Activated CD4-positive, alpha-beta T cell treated with anti-CD3 and anti-CD28 coated beads, Interleukin-2, amount 10 ng/mL, durations not matched to agents 7 days and 5 days (primary cell): ENCODE results near the gene SH3GL3. TPM values are rescaled to one million over a fixed set of nuclear protein-coding genes. Genes with fewer than 3 reads are reported as not detected.

ENCODE experiments used
- CTCF ChIA-PET: fragments of 350-600 bp; sonication (Branson Sonifier 250); formaldehyde crosslinking; loops from one replicate; lab custom pipeline; 2021; ENCODE audit warnings: antibody characterized with exemption; lab: Charles Lee
- POLR2A ChIA-PET: fragments of 350-600 bp; sonication (Branson Sonifier 250); formaldehyde crosslinking; loops from one replicate; lab custom pipeline; 2021; ENCODE audit warnings: antibody characterized with exemption; lab: Charles Lee
- DNase-seq: peaks from one replicate; pipeline ENCODE4 v3.0.0-alpha.2; 2020
- H3K27ac Mint-ChIP-seq: one replicate; pipeline ENCODE4 v1.8.0; 2021; ENCODE audit warnings: mild to moderate bottlenecking, moderate library complexity, mixed read lengths
- H3K27me3 Mint-ChIP-seq: one replicate; pipeline ENCODE4 v1.8.0; 2021; ENCODE audit warnings: mixed read lengths
- H3K36me3 Mint-ChIP-seq: one replicate; pipeline ENCODE4 v1.8.0; 2021; ENCODE audit warnings: low read depth, mixed read lengths
- H3K4me1 Mint-ChIP-seq: one replicate; pipeline ENCODE4 v1.8.0; 2021; ENCODE audit warnings: mixed read lengths
- H3K4me3 Mint-ChIP-seq: one replicate; pipeline ENCODE4 v1.8.0; 2021; ENCODE audit warnings: mild to moderate bottlenecking, moderate library complexity, mixed read lengths
- H3K9me3 Mint-ChIP-seq: one replicate; pipeline ENCODE4 v1.8.0; 2021; ENCODE audit warnings: mixed read lengths
- total RNA-seq, 2 experiments: library from RNA; stranded (reverse); gene quantifications; one replicate each; pipeline ENCODE4 v1.2.3, GENCODE V29; 2021

Gene SH3GL3
- total RNA-seq, 2 experiments from 2014 or later, result not detected

DNA sequence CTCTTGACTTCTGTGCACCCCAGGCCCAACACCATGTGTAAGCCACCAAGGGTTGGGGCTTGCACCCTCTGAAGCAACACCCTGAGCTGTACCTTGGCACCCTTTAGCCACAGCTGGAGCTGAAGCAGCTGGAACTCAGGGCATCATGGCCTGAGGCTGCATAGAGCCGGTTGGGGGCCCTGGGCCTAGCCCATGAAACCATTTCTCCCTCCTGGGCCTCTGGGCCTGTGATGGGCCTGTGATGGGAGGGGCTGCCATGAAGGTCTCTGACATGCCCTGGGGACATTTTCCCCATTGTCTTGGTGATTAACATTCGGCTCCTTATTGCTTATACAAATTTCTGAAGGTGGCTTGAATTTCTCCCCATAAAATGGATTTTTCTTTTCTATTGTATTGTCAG lies 184.4 kb downstream of the SH3GL3 start:
- H3K36me3 Mint-ChIP-seq, result no peaks in the 10 kb centered on the region
- ChIA-PET CTCF (no interaction called here), POLR2A (no interaction called here)
- H3K9me3 Mint-ChIP-seq, result peaks cover 9% of the 10 kb centered on the region
- no peak for DNase-seq
- H3K27me3 Mint-ChIP-seq, result no peaks in the 10 kb centered on the region
- H3K27ac Mint-ChIP-seq, result no peak overlapping the region
- no peaks in the 10 kb centered on the region for H3K4me1 Mint-ChIP-seq
- H3K4me3 Mint-ChIP-seq, result no peak overlapping the region

DNA sequence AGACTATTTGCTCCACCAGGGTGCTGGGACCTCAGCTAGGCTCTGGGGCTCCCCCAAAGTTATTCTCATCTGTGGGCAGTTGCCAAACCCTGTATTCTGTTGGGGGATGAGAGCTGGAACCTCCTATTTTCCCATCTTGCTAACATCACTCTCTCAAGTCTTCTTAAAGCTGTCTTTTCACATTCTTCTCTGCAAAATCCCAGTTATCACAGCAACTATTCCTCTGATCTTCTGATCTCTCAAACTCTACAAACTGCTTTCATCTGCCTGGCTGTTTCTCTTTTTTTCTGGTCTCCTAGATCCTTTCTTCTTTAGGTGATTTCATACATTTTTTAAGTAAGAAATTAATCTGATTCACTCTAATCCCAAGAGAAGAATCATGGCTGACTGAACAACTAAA lies 196.1 kb downstream of the SH3GL3 start:
- Mint-ChIP-seq H3K4me3 (no peak overlapping the region), H3K4me1 (no peaks in the 10 kb centered on the region), H3K9me3 (peaks cover 5% of the 10 kb centered on the region), H3K27ac (no peak overlapping the region), H3K36me3 (no peaks in the 10 kb centered on the region), H3K27me3 (no peaks in the 10 kb centered on the region)
- ChIA-PET POLR2A (no interaction called here), CTCF (interaction anchor here (1.2 kb wide), 1 partner anchor 22 kb away, joined by 3 read pairs; no protein-coding TSS in a partner anchor)
- no peak for DNase-seq

- Mint-ChIP-seq H3K27me3 (no peaks in the 10 kb centered on the region), H3K36me3 (no peaks in the 10 kb centered on the region), H3K27ac (no peak overlapping the region), H3K9me3 (peaks cover 5% of the 10 kb centered on the region), H3K4me3 (no peak overlapping the region), H3K4me1 (no peaks in the 10 kb centered on the region)
- no peak for DNase-seq
- POLR2A ChIA-PET, result no interaction called here
- CTCF ChIA-PET, result no interaction called here
Observed at GRCh38 chr15:83644439-83644838, 197.3 kb downstream of the SH3GL3 start.

- CTCF ChIA-PET, result no interaction called here
- no peak for DNase-seq
- H3K27me3 Mint-ChIP-seq, result peaks cover 27% of the 10 kb centered on the region
Observed at GRCh38 chr15:83650831-83651230, 203.7 kb downstream of the SH3GL3 start.

DNA sequence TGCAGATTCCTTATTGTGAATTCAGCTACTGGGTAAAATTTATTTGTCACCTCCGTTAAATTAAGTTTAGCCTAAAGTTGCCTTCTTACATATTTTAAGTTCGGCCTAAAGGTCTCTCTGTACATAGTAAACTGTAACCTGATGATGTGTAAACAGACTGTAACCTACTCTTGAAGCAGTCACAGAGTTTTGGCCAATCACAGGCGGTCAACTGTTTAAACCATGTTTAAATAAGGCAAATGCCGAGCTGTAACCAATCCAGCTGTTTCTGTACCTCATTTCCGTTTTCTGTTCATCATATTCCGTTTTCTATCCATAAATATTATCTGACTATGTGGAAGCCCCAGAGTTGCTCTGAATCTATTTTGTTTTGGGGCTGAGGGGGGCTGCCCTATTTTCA lies 204.4 kb downstream of the SH3GL3 start:
- POLR2A ChIA-PET, result no interaction called here
- no peaks in the 10 kb centered on the region for H3K9me3 Mint-ChIP-seq
- DNase-seq, result no peak
- no peak overlapping the region for H3K27ac Mint-ChIP-seq
- H3K4me3 Mint-ChIP-seq, result no peak overlapping the region
- no peaks in the 10 kb centered on the region for H3K4me1 Mint-ChIP-seq
- CTCF ChIA-PET, result no interaction called here
- H3K36me3 Mint-ChIP-seq, result no peaks in the 10 kb centered on the region
- peaks cover 27% of the 10 kb centered on the region for H3K27me3 Mint-ChIP-seq

More at GRCh38 chr15:83650831-83651230, 203.7 kb downstream of the SH3GL3 start:
- Mint-ChIP-seq H3K27ac (no peak overlapping the region), H3K4me3 (no peak overlapping the region), H3K4me1 (no peaks in the 10 kb centered on the region), H3K36me3 (no peaks in the 10 kb centered on the region), H3K9me3 (no peaks in the 10 kb centered on the region)
- POLR2A ChIA-PET, result no interaction called here

- no peak overlapping the region for H3K27ac Mint-ChIP-seq
- peaks cover 27% of the 10 kb centered on the region for H3K27me3 Mint-ChIP-seq
- no peaks in the 10 kb centered on the region for H3K9me3 Mint-ChIP-seq
- ChIA-PET POLR2A (no interaction called here), CTCF (interaction anchor here (0.5 kb wide), 1 partner anchor 479 kb away, joined by 3 read pairs; no protein-coding TSS in a partner anchor)
- no peaks in the 10 kb centered on the region for H3K36me3 Mint-ChIP-seq
- no peak overlapping the region for H3K4me3 Mint-ChIP-seq
- DNase-seq, result no peak
- no peaks in the 10 kb centered on the region for H3K4me1 Mint-ChIP-seq
Observed at GRCh38 chr15:83652626-83653204, 205.6 kb downstream of the SH3GL3 start.

DNA sequence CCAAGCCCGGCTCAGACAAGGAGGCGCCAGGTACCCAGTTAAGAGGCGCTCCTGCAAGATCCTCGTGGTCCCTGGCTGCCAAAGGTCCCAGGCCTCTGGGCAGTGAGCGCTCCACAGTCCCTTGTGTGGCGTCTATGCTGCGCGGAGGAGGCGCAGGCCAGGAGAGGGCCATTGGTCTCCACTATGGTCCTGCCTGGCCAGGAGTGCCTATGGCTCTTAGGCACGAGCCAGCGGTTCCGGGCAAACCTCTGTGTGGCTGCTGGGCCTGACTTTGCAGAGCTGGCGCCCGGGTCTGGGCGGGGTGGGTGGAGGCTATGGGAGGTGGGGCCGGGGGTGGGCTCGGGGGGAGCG lies 206.1 kb downstream of the SH3GL3 start:
- no peaks in the 10 kb centered on the region for H3K4me1 Mint-ChIP-seq
- POLR2A ChIA-PET, result no interaction called here
- H3K36me3 Mint-ChIP-seq, result no peaks in the 10 kb centered on the region
- no peaks in the 10 kb centered on the region for H3K9me3 Mint-ChIP-seq
- CTCF ChIA-PET, result no interaction called here
- peaks cover 27% of the 10 kb centered on the region for H3K27me3 Mint-ChIP-seq
- DNase-seq, result no peak
- H3K27ac Mint-ChIP-seq, result no peak overlapping the region
- H3K4me3 Mint-ChIP-seq, result no peak overlapping the region

DNA sequence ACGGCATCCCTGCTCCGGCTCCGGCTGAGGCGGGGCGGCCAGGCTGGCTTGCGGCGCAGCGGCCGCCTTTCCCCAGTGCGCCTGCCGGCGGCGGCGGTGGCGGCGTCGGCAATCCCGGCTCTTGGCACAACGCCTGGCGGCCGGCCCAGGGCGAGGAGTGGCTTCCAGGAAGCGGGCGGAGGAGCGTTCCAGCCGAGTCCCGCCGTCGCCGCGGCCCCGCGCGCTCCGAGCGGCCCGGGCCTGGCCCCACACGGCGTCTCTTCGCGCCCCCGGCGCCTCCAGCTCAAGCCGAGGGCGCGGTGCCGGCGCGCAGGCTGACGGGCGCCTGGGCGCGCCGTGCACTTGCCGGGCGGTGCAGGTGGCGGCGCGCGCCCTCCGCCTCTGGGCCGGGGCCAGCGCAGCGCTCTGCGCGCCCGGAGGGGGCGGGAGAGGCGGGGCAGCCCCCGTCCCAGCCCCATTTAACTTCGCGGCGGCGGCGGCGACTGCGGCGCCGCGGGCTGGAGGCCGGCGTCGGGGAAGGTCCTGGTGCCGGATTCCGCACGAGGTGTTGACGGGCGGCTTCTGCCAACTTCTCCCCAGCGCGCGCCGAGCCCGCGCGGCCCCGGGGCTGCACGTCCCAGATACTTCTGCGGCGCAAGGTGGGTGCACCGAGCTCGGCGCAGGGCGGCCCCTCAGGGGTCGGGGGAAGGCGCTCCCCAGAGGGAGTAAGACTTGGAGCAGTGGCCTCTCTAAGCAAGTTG lies 206.7 kb downstream of the SH3GL3 start, which contains the start of gene ADAMTSL3:
ADAMTSL3 (plus strand) TSS at position 485 of the 740 bp plus-strand sequence. CDS start 1,639 bp downstream, outside the sequence.
- ChIA-PET POLR2A (no interaction called here), CTCF (no interaction called here)
- no peaks in the 10 kb centered on the region for H3K9me3 Mint-ChIP-seq
- peaks cover 27% of the 10 kb centered on the region for H3K27me3 Mint-ChIP-seq
- no peak within 1 kb of the TSS for H3K27ac Mint-ChIP-seq
- H3K36me3 Mint-ChIP-seq, result no peaks in the 10 kb centered on the region
- H3K4me3 Mint-ChIP-seq, result no peak within 1 kb of the TSS
- no peaks in the 10 kb centered on the region for H3K4me1 Mint-ChIP-seq
- DNase-seq, result no peak

GRCh38 chr15:83654379-83655236 lies 207.5 kb downstream of the SH3GL3 start:
- ChIA-PET POLR2A (no interaction called here), CTCF (no interaction called here)
- Mint-ChIP-seq H3K27me3 (peaks cover 27% of the 10 kb centered on the region), H3K27ac (no peak overlapping the region), H3K4me3 (no peak overlapping the region), H3K9me3 (no peaks in the 10 kb centered on the region), H3K36me3 (no peaks in the 10 kb centered on the region), H3K4me1 (no peaks in the 10 kb centered on the region)
- DNase-seq, result no peak

- Mint-ChIP-seq H3K9me3 (no peaks in the 10 kb centered on the region), H3K36me3 (no peaks in the 10 kb centered on the region), H3K27me3 (peaks cover 27% of the 10 kb centered on the region), H3K4me3 (no peak overlapping the region), H3K27ac (no peak overlapping the region), H3K4me1 (no peaks in the 10 kb centered on the region)
- no peak for DNase-seq
- CTCF ChIA-PET, result no interaction called here
- POLR2A ChIA-PET, result no interaction called here
Observed at GRCh38 chr15:83655237-83655616, 208.1 kb downstream of the SH3GL3 start.

GRCh38 chr15:83656192-83656591 lies 209.1 kb downstream of the SH3GL3 start:
- no peaks in the 10 kb centered on the region for H3K4me1 Mint-ChIP-seq
- DNase-seq, result no peak
- H3K4me3 Mint-ChIP-seq, result no peak overlapping the region
- no peaks in the 10 kb centered on the region for H3K9me3 Mint-ChIP-seq
- H3K36me3 Mint-ChIP-seq, result no peaks in the 10 kb centered on the region
- CTCF ChIA-PET, result no interaction called here
- POLR2A ChIA-PET, result no interaction called here
- H3K27ac Mint-ChIP-seq, result no peak overlapping the region
- peaks cover 27% of the 10 kb centered on the region for H3K27me3 Mint-ChIP-seq

- CTCF ChIA-PET, result no interaction called here
Observed at GRCh38 chr15:83656943-83657528, 209.9 kb downstream of the SH3GL3 start.

GRCh38 chr15:83657549-83657948 lies 210.4 kb downstream of the SH3GL3 start:
- no peaks in the 10 kb centered on the region for H3K36me3 Mint-ChIP-seq
- no peaks in the 10 kb centered on the region for H3K9me3 Mint-ChIP-seq
- ChIA-PET POLR2A (no interaction called here), CTCF (no interaction called here)
- H3K4me3 Mint-ChIP-seq, result no peak overlapping the region
- H3K4me1 Mint-ChIP-seq, result no peaks in the 10 kb centered on the region
- no peak overlapping the region for H3K27ac Mint-ChIP-seq
- DNase-seq, result no peak
- H3K27me3 Mint-ChIP-seq, result peaks cover 21% of the 10 kb centered on the region

More at GRCh38 chr15:83656943-83657528, 209.9 kb downstream of the SH3GL3 start:
- POLR2A ChIA-PET, result no interaction called here
- H3K4me1 Mint-ChIP-seq, result no peaks in the 10 kb centered on the region
- no peak overlapping the region for H3K27ac Mint-ChIP-seq
- H3K9me3 Mint-ChIP-seq, result no peaks in the 10 kb centered on the region
- no peak overlapping the region for H3K4me3 Mint-ChIP-seq
- DNase-seq, result no peak
- no peaks in the 10 kb centered on the region for H3K36me3 Mint-ChIP-seq
- H3K27me3 Mint-ChIP-seq, result peaks cover 24% of the 10 kb centered on the region
